Activated T-cell treated with anti-CD3 and anti-CD28 coated beads for 1 hour (primary cell): ENCODE results near the gene EFS.
A peak's percentile ranks its signal among the peaks of the same experiment; 100 is the strongest.

ENCODE experiments used
- DNase-seq: peaks from one replicate; pipeline ENCODE4 v3.0.0-alpha.2; 2020; ENCODE audit warnings: low read depth

Gene EFS

GRCh38 chr14:23379366-23380196 is 14.6 kb upstream of the EFS start:
- DNase-seq = peak; percentile 63

- DNase-seq = no peak
These were observed 13.7 kb upstream of the EFS start for GRCh38 chr14:23378612-23379220.

- no peak for DNase-seq
These were observed 12.9 kb upstream of the EFS start for GRCh38 chr14:23377573-23378563.

GRCh38 chr14:23377198-23377550 is 12.2 kb upstream of the EFS start:
- no peak for DNase-seq

- DNase-seq = no peak
These were observed 11.7 kb upstream of the EFS start, which contains the start of gene CMTM5 for GRCh38 chr14:23376482-23377197. CMTM5 (plus strand) TSS chr14:23377046; CDS start chr14:23377252, 206 bp downstream.

GRCh38 chr14:23375527-23376251 is 10.7 kb upstream of the EFS start:
- no peak for DNase-seq

- no peak for DNase-seq
These were observed 8.1 kb upstream of the EFS start for GRCh38 chr14:23373041-23373440.

GRCh38 chr14:23372509-23372908 is 7.5 kb upstream of the EFS start, which contains the start of gene IL25:
IL25 (plus strand) TSS chr14:23372809.
- no peak for DNase-seq

GRCh38 chr14:23371865-23372264 is 6.9 kb upstream of the EFS start:
- DNase-seq = no peak

- DNase-seq = no peak
These were observed 5.2 kb upstream of the EFS start for GRCh38 chr14:23370221-23370620.

- DNase-seq = no peak
These were observed 1.5 kb upstream of the EFS start for GRCh38 chr14:23366426-23366921.

- no peak for DNase-seq
These were observed 907 bp upstream of the EFS start for GRCh38 chr14:23365732-23366425.

- no peak for DNase-seq
These were observed 572 bp downstream of the EFS start for GRCh38 chr14:23364164-23365035.

- DNase-seq = no peak
These were observed 2.8 kb downstream of the EFS start for GRCh38 chr14:23362200-23362599.

GRCh38 chr14:23361763-23362162 is 3.2 kb downstream of the EFS start:
- no peak for DNase-seq

- DNase-seq = no peak
These were observed 3.7 kb downstream of the EFS start for GRCh38 chr14:23361320-23361719.

GRCh38 chr14:23360496-23360895 is 4.5 kb downstream of the EFS start:
- DNase-seq = no peak

GRCh38 chr14:23359722-23360447 is 5.1 kb downstream of the EFS start:
- DNase-seq = no peak
